ENCODE data around the gene ARHGAP30.

- TF ChIP-seq CTCF (conservative IDR thresholded peaks at IDR 0.05 in 1 of 2, IDR thresholded peaks at IDR 0.05 in 1 of 2; ENCODE audit: low read depth in 1 of 2, low read length in 2 of 2) = no peak
- no peak for TF ChIP-seq EZH2 (IDR thresholded peaks at IDR 0.05; ENCODE audit: low read length, missing control alignments)
Observed at GRCh38 chr1:161069731-161070270, at the start of gene ARHGAP30.

Data from fibroblast of lung (primary cell).